ENCODE data around the gene COX8C.

COX8C gene

DNA sequence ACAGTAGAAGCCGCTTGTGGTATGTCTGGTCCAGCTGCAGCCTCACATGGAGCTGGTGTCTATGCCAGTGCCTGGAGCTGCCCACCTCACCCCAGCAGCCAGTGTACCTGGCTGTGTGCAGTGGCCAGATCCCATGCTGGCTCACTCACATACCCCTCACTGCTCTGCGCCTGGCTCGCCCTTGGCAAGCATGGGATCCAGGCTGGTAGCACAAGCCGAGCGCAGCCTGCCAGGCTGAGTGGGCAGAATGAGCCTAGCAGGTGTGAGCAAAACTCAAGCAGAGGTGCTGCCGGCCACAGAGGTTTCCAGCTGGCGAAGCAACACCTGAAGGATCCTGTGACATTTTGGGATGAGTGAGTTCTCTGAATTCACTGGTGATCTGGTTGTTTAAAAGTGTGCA lies 9.1 kb upstream of the COX8C start:
- no CpG with 5 or more reads among the region's 7 CpGs for WGBS, 2 donors (ENCODE audit: extremely low coverage in 2 of 2, insufficient read length in 2 of 2, insufficient replicate concordance in 1 of 2)
- Histone ChIP-seq H3K4ac (ENCODE audit: low read length) (no peak overlapping the region), H3K36me3 (replicated peaks in 1 of 2; ENCODE audit: control insufficient read depth in 2 of 2, insufficient read depth in 2 of 2, low read length in 2 of 2) (no peaks in the 10 kb centered on the region)

GRCh38 chr14:93343266-93343665 lies 3.7 kb upstream of the COX8C start:
- H4K8ac ChIP-seq (ENCODE audit: low read depth, low read length) = no peak overlapping the region
- H2AFZ ChIP-seq (ENCODE audit: low read length) = no peak overlapping the region
- H3K14ac ChIP-seq (ENCODE audit: low read length) = no peak overlapping the region
- H4K91ac ChIP-seq (ENCODE audit: low read depth, low read length, poor library complexity) = no peak overlapping the region
- no peak overlapping the region for H2BK12ac ChIP-seq (ENCODE audit: low read length)
- no peak overlapping the region for H3K4me2 ChIP-seq (ENCODE audit: insufficient read depth, low read length, poor library complexity, severe bottlenecking)
- no peaks in the 10 kb centered on the region for H3K36me3 ChIP-seq (replicated peaks in 1 of 2; ENCODE audit: control insufficient read depth in 2 of 2, insufficient read depth in 2 of 2, low read length in 2 of 2)
- H3K9me3 ChIP-seq (replicated peaks in 1 of 2; ENCODE audit: control insufficient read depth in 2 of 2, insufficient read depth in 1 of 2, low read depth in 1 of 2, low read length in 2 of 2) = peaks cover 10 to 11% of the 10 kb centered on the region in 2 donors
- no peak overlapping the region for H3K9ac ChIP-seq (ENCODE audit: low read depth, low read length, poor library complexity)
- H3K27ac ChIP-seq (replicated peaks; ENCODE audit: low read length) = peak overlapping the region; percentile 21
- no CpG with 5 or more reads among the region's 1 CpG for WGBS, 2 donors (ENCODE audit: extremely low coverage in 2 of 2, insufficient read length in 2 of 2, insufficient replicate concordance in 1 of 2)
- no peak for DNase-seq (ENCODE audit: low spot score)
- peaks cover 4% of the 10 kb centered on the region for H3K79me1 ChIP-seq (ENCODE audit: low read depth, low read length)
- H2AK5ac ChIP-seq (ENCODE audit: low read depth, low read length) = no peak overlapping the region
- H3K4me3 ChIP-seq (ENCODE audit: low read length in 2 of 2) = no peak overlapping the region
- H2BK120ac ChIP-seq (ENCODE audit: low read depth, low read length) = no peak overlapping the region
- H3K27me3 ChIP-seq (ENCODE audit: control insufficient read depth in 3 of 3, insufficient read depth in 3 of 3, low read depth in 1 of 3, low read length in 3 of 3) = no peaks in the 10 kb centered on the region
- H3K4me1 ChIP-seq (ENCODE audit: control insufficient read depth in 2 of 2, insufficient read depth in 1 of 2, low read depth in 1 of 2, low read length in 2 of 2) = peaks cover 6 to 7% of the 10 kb centered on the region in 2 donors
- no peak overlapping the region for H3K18ac ChIP-seq (ENCODE audit: low read length)
- no peak overlapping the region for H2BK15ac ChIP-seq (ENCODE audit: low read length)
- H3K23ac ChIP-seq (ENCODE audit: low read depth, low read length, poor library complexity) = no peak overlapping the region
- no peak overlapping the region for H3K4ac ChIP-seq (ENCODE audit: low read length)
- no peak overlapping the region for H2BK5ac ChIP-seq (ENCODE audit: low read length)

More for the DNA sequence above, 9.1 kb upstream of the COX8C start:
- Histone ChIP-seq H2AK5ac (ENCODE audit: low read depth, low read length) (no peak overlapping the region), H3K79me1 (ENCODE audit: low read depth, low read length) (no peaks in the 10 kb centered on the region), H4K8ac (ENCODE audit: low read depth, low read length) (no peak overlapping the region), H2BK15ac (ENCODE audit: low read length) (no peak overlapping the region), H3K27me3 (ENCODE audit: control insufficient read depth in 3 of 3, insufficient read depth in 3 of 3, low read depth in 1 of 3, low read length in 3 of 3) (no peaks in the 10 kb centered on the region), H2BK5ac (ENCODE audit: low read length) (no peak overlapping the region), H3K14ac (ENCODE audit: low read length) (no peak overlapping the region), H2AFZ (ENCODE audit: low read length) (no peak overlapping the region), H3K4me1 (ENCODE audit: control insufficient read depth in 2 of 2, insufficient read depth in 1 of 2, low read depth in 1 of 2, low read length in 2 of 2) (peaks cover 2 to 4% of the 10 kb centered on the region in 2 donors), H3K27ac (replicated peaks; ENCODE audit: low read length) (no peak overlapping the region), H4K91ac (ENCODE audit: low read depth, low read length, poor library complexity) (no peak overlapping the region), H3K4me3 (ENCODE audit: low read length in 2 of 2) (peak overlapping the region in 1 of 2 donors; percentile 61), H3K9ac (ENCODE audit: low read depth, low read length, poor library complexity) (no peak overlapping the region), H3K18ac (ENCODE audit: low read length) (no peak overlapping the region), H3K9me3 (replicated peaks in 1 of 2; ENCODE audit: control insufficient read depth in 2 of 2, insufficient read depth in 1 of 2, low read depth in 1 of 2, low read length in 2 of 2) (peaks cover 6 to 21% of the 10 kb centered on the region in 2 donors), H2BK120ac (ENCODE audit: low read depth, low read length) (no peak overlapping the region), H2BK12ac (ENCODE audit: low read length) (peak overlapping the region; percentile 33), H3K23ac (ENCODE audit: low read depth, low read length, poor library complexity) (no peak overlapping the region), H3K4me2 (ENCODE audit: insufficient read depth, low read length, poor library complexity, severe bottlenecking) (no peak overlapping the region)
- DNase-seq (ENCODE audit: low spot score) = no peak

- Histone ChIP-seq H3K14ac (ENCODE audit: low read length) (no peak overlapping the region), H3K18ac (ENCODE audit: low read length) (no peak overlapping the region), H2BK12ac (ENCODE audit: low read length) (no peak overlapping the region), H4K8ac (ENCODE audit: low read depth, low read length) (no peak overlapping the region), H3K4me1 (ENCODE audit: control insufficient read depth in 2 of 2, insufficient read depth in 1 of 2, low read depth in 1 of 2, low read length in 2 of 2) (peaks cover 6 to 7% of the 10 kb centered on the region in 2 donors), H3K27me3 (ENCODE audit: control insufficient read depth in 3 of 3, insufficient read depth in 3 of 3, low read depth in 1 of 3, low read length in 3 of 3) (no peaks in the 10 kb centered on the region), H3K4me3 (ENCODE audit: low read length in 2 of 2) (no peak overlapping the region), H3K9me3 (replicated peaks in 1 of 2; ENCODE audit: control insufficient read depth in 2 of 2, insufficient read depth in 1 of 2, low read depth in 1 of 2, low read length in 2 of 2) (peaks cover 10 to 11% of the 10 kb centered on the region in 2 donors), H3K9ac (ENCODE audit: low read depth, low read length, poor library complexity) (no peak overlapping the region), H2AFZ (ENCODE audit: low read length) (peak overlapping the region; percentile 56), H3K23ac (ENCODE audit: low read depth, low read length, poor library complexity) (no peak overlapping the region), H2BK15ac (ENCODE audit: low read length) (no peak overlapping the region), H2BK120ac (ENCODE audit: low read depth, low read length) (no peak overlapping the region), H2BK5ac (ENCODE audit: low read length) (no peak overlapping the region), H3K4me2 (ENCODE audit: insufficient read depth, low read length, poor library complexity, severe bottlenecking) (no peak overlapping the region), H3K4ac (ENCODE audit: low read length) (no peak overlapping the region), H2AK5ac (ENCODE audit: low read depth, low read length) (no peak overlapping the region), H3K79me1 (ENCODE audit: low read depth, low read length) (peaks cover 4% of the 10 kb centered on the region), H3K36me3 (replicated peaks in 1 of 2; ENCODE audit: control insufficient read depth in 2 of 2, insufficient read depth in 2 of 2, low read length in 2 of 2) (no peaks in the 10 kb centered on the region), H4K91ac (ENCODE audit: low read depth, low read length, poor library complexity) (no peak overlapping the region), H3K27ac (replicated peaks; ENCODE audit: low read length) (peak overlapping the region; percentile 57)
- WGBS, 2 donors (ENCODE audit: extremely low coverage in 2 of 2, insufficient read length in 2 of 2, insufficient replicate concordance in 1 of 2) = no CpG with 5 or more reads among the region's 2 CpGs
- no peak for DNase-seq (ENCODE audit: low spot score)
Measured at GRCh38 chr14:93343797-93344196, 3.2 kb upstream of the COX8C start.

- peaks cover 0 to 5% of the 10 kb centered on the region in 2 donors for H3K9me3 ChIP-seq (replicated peaks in 1 of 2; ENCODE audit: control insufficient read depth in 2 of 2, insufficient read depth in 1 of 2, low read depth in 1 of 2, low read length in 2 of 2)
- no peak overlapping the region for H3K4ac ChIP-seq (ENCODE audit: low read length)
- H3K4me1 ChIP-seq (ENCODE audit: control insufficient read depth in 2 of 2, insufficient read depth in 1 of 2, low read depth in 1 of 2, low read length in 2 of 2) = peaks cover 6 to 7% of the 10 kb centered on the region in 2 donors
- H2BK120ac ChIP-seq (ENCODE audit: low read depth, low read length) = no peak overlapping the region
- no peak overlapping the region for H3K18ac ChIP-seq (ENCODE audit: low read length)
- H4K91ac ChIP-seq (ENCODE audit: low read depth, low read length, poor library complexity) = no peak overlapping the region
- H3K36me3 ChIP-seq (replicated peaks in 1 of 2; ENCODE audit: control insufficient read depth in 2 of 2, insufficient read depth in 2 of 2, low read length in 2 of 2) = no peaks in the 10 kb centered on the region
- H3K4me3 ChIP-seq (ENCODE audit: low read length in 2 of 2) = no peak overlapping the region
- H3K14ac ChIP-seq (ENCODE audit: low read length) = no peak overlapping the region
- H3K23ac ChIP-seq (ENCODE audit: low read depth, low read length, poor library complexity) = no peak overlapping the region
- H3K79me1 ChIP-seq (ENCODE audit: low read depth, low read length) = peaks cover 4% of the 10 kb centered on the region
- H3K27me3 ChIP-seq (ENCODE audit: control insufficient read depth in 3 of 3, insufficient read depth in 3 of 3, low read depth in 1 of 3, low read length in 3 of 3) = no peaks in the 10 kb centered on the region
- DNase-seq (ENCODE audit: low spot score) = no peak
- no peak overlapping the region for H2AFZ ChIP-seq (ENCODE audit: low read length)
- H2BK12ac ChIP-seq (ENCODE audit: low read length) = no peak overlapping the region
- no peak overlapping the region for H3K4me2 ChIP-seq (ENCODE audit: insufficient read depth, low read length, poor library complexity, severe bottlenecking)
- no CpG with 5 or more reads among the region's 8 CpGs for WGBS, 2 donors (ENCODE audit: extremely low coverage in 2 of 2, insufficient read length in 2 of 2, insufficient replicate concordance in 1 of 2)
- H4K8ac ChIP-seq (ENCODE audit: low read depth, low read length) = no peak overlapping the region
- no peak overlapping the region for H2AK5ac ChIP-seq (ENCODE audit: low read depth, low read length)
- H2BK5ac ChIP-seq (ENCODE audit: low read length) = no peak overlapping the region
- H2BK15ac ChIP-seq (ENCODE audit: low read length) = no peak overlapping the region
- H3K27ac ChIP-seq (replicated peaks; ENCODE audit: low read length) = no peak overlapping the region
- no peak overlapping the region for H3K9ac ChIP-seq (ENCODE audit: low read depth, low read length, poor library complexity)
Measured at GRCh38 chr14:93347850-93348249, 868 bp downstream of the COX8C start.
